Caco-2 (cell line): ENCODE results near the gene PHKG2. TPM values are rescaled to one million over a fixed set of nuclear protein-coding genes. Genes with fewer than 3 reads are reported as not detected.
A peak's percentile ranks its signal among the peaks of the same experiment; 100 is the strongest.

Experiments
- BruUV-seq: library from RNA; stranded (reverse); fragments of 400-500 nt; replicated peaks from 2 replicates; lab custom pipeline; 2021; lab: Mats Ljungman, UMichigan
- CTCF ChIA-PET: fragments of 300-600 bp; sonication (Branson Sonifier 250); formaldehyde crosslinking; loops from one replicate; lab custom pipeline; 2022; ENCODE audit warnings: antibody characterized with exemption; lab: Charles Lee
- POLR2A ChIA-PET: fragments of 300-600 bp; sonication (Branson Sonifier 250); formaldehyde crosslinking; loops from one replicate; lab custom pipeline; 2022; ENCODE audit warnings: antibody characterized with exemption; lab: Charles Lee
- DNase-seq, 2 experiments: peaks; one replicate each; pipeline versions ENCODE4 v3.0.0 to v3.0.0-alpha.2; 2020 to 2022
- H3K27me3 ChIP-seq: replicated peaks from 2 replicates; pipeline ENCODE4 v1.6.0; 2011; ENCODE audit warnings: low read length; ENCODE audit not compliant: control insufficient read depth, insufficient read depth
- H3K36me3 ChIP-seq: 2 replicates; pipeline ENCODE4 v1.5.1; 2011; ENCODE audit warnings: low read length; ENCODE audit not compliant: control insufficient read depth, insufficient read depth
- H3K4me1 ChIP-seq: fragments of 250-450 bp; sonication (Bioruptor Pico); 2 replicates; pipeline ENCODE4 v1.5.1; 2020; ENCODE audit warnings: mild to moderate bottlenecking
- H3K4me3 ChIP-seq: 2 replicates; pipeline ENCODE4 v1.5.1; 2011; ENCODE audit warnings: low read depth, mild to moderate bottlenecking, control low read depth, low read length
- H3K9me3 ChIP-seq: fragments of 250-450 bp; sonication (Bioruptor Pico); 2 replicates; pipeline ENCODE4 v1.5.1; 2020; ENCODE audit warnings: mild to moderate bottlenecking, moderate library complexity
- H3K27ac Mint-ChIP-seq: one replicate; pipeline ENCODE4 v1.8.0; 2022; ENCODE audit warnings: mixed read lengths; ENCODE audit not compliant: unreplicated experiment
- H3K27me3 Mint-ChIP-seq: one replicate; pipeline ENCODE4 v1.8.0; 2022; ENCODE audit warnings: mixed read lengths; ENCODE audit not compliant: insufficient read depth, unreplicated experiment
- H3K36me3 Mint-ChIP-seq: one replicate; pipeline ENCODE4 v1.8.0; 2022; ENCODE audit warnings: mild to moderate bottlenecking, mixed read lengths; ENCODE audit not compliant: insufficient read depth, unreplicated experiment
- H3K4me1 Mint-ChIP-seq: one replicate; pipeline ENCODE4 v1.8.0; 2022; ENCODE audit warnings: low read depth, mixed read lengths; ENCODE audit not compliant: unreplicated experiment
- H3K4me3 Mint-ChIP-seq: one replicate; pipeline ENCODE4 v1.8.0; 2022; ENCODE audit warnings: mild to moderate bottlenecking, moderate library complexity, mixed read lengths; ENCODE audit not compliant: unreplicated experiment
- H3K9me3 Mint-ChIP-seq: one replicate; pipeline ENCODE4 v1.8.0; 2022; ENCODE audit warnings: mixed read lengths; ENCODE audit not compliant: unreplicated experiment
- intact Hi-C: fragments of 100-400 bp; cut with micrococcal nuclease; formaldehyde crosslinking; loops from one replicate; pipeline ENCODE4 v1.10.0; 2022; ENCODE audit not compliant: unreplicated experiment
- total RNA-seq: library from RNA; stranded (reverse); gene quantifications from 2 replicates; pipeline ENCODE4 v1.2.3, GENCODE V29; 2022
- TF ChIP-seq, protein P1 (sequence below), 2 experiments: fragments of 200-600 bp in 1 of 2; IDR thresholded peaks; 1 replicate in 1 of 2; 2 replicates in 1 of 2; pipeline versions ENCODE4 v1.5.1 to v1.8.0; 2011 to 2022; ENCODE audit warnings: antibody characterized with exemption in 1 of 2, control low read depth in 1 of 2, inconsistent platforms in 1 of 2, low read depth in 1 of 2, low read length in 1 of 2, mild to moderate bottlenecking in 1 of 2, moderate library complexity in 1 of 2; ENCODE audit not compliant: insufficient read depth in 1 of 2, severe bottlenecking in 1 of 2, unreplicated experiment in 1 of 2

PHKG2 gene
- total RNA-seq, 1 experiment from 2014 or later: 48.6 TPM

- ChIA-PET POLR2A (interaction anchor here (0.6 to 0.8 kb wide), 3 partner anchors 8 to 35 kb away, joined by 3 read pairs; partner anchors contain the start of gene PHKG2), CTCF (interaction anchor here (0.6 to 1.2 kb wide), 3 partner anchors 18 to 161 kb away, joined by 3 to 5 read pairs (median 3); no protein-coding TSS in a partner anchor)
- H3K4me3 ChIP-seq: peak overlapping the region; percentile 12; the same call in 1 of the 2 replicates
- H3K4me1 ChIP-seq: peaks cover 27% of the 10 kb centered on the region
- Mint-ChIP-seq H3K27me3 (no peaks in the 10 kb centered on the region), H3K36me3 (peaks cover 72% of the 10 kb centered on the region), H3K9me3 (no peaks in the 10 kb centered on the region), H3K4me1 (peaks cover 37% of the 10 kb centered on the region), H3K4me3 (peak overlapping the region; percentile 59), H3K27ac (peak overlapping the region; percentile 90)
- peaks cover 8% of the 10 kb centered on the region for H3K36me3 ChIP-seq
- DNase-seq: peak; percentile 92
- no peaks in the 10 kb centered on the region for H3K9me3 ChIP-seq
- no peaks in the 10 kb centered on the region for H3K27me3 ChIP-seq
- TF ChIP-seq, protein P1, sequence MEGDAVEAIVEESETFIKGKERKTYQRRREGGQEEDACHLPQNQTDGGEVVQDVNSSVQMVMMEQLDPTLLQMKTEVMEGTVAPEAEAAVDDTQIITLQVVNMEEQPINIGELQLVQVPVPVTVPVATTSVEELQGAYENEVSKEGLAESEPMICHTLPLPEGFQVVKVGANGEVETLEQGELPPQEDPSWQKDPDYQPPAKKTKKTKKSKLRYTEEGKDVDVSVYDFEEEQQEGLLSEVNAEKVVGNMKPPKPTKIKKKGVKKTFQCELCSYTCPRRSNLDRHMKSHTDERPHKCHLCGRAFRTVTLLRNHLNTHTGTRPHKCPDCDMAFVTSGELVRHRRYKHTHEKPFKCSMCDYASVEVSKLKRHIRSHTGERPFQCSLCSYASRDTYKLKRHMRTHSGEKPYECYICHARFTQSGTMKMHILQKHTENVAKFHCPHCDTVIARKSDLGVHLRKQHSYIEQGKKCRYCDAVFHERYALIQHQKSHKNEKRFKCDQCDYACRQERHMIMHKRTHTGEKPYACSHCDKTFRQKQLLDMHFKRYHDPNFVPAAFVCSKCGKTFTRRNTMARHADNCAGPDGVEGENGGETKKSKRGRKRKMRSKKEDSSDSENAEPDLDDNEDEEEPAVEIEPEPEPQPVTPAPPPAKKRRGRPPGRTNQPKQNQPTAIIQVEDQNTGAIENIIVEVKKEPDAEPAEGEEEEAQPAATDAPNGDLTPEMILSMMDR (IDR thresholded peaks at IDR 0.05; ENCODE audit: insufficient read depth in 1 of 2, low read depth in 1 of 2, low read length in 1 of 2, severe bottlenecking in 1 of 2, unreplicated experiment in 1 of 2): no peak
- intact Hi-C loops: loop anchor here (1.0 to 10.0 kb wide), 4 partner anchors 22 to 86 kb away; partner anchors contain the start of genes CFAP119, FBRS, PRR14 and RNF40
- TSS peak; percentile 68 for BruUV-seq
Measured at GRCh38 chr16:30740364-30741251, 7.6 kb upstream of the PHKG2 start.

DNA sequence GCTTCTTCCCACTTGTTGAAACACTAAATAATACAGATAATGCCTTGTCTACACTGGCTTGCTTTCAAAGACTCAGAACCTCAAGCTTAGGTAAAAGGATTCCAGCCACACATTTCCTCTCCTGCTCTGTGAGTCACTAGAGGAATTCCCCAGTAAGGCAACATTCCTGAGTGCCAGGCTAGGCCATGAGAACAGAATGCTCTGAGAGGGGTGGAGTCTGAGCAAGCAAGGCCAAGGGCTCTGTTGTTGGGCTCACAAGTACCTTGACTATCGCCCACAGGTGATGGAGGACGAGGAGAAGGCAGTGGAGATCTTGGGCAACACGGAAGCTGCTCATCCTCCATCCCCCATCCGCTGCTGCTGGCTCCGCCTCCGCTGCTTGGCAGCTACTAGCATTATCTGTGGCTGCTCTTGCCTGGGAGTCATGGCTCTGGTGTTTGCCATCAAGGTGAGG, 6.7 kb upstream of the PHKG2 start:
- TF ChIP-seq, protein P1 (IDR thresholded peaks at IDR 0.05; ENCODE audit: insufficient read depth in 1 of 2, low read depth in 1 of 2, low read length in 1 of 2, severe bottlenecking in 1 of 2, unreplicated experiment in 1 of 2): no peak
- Mint-ChIP-seq H3K4me1 (peaks cover 38% of the 10 kb centered on the region), H3K36me3 (peaks cover 63% of the 10 kb centered on the region), H3K4me3 (peak overlapping the region; percentile 59), H3K27me3 (no peaks in the 10 kb centered on the region), H3K27ac (peak overlapping the region; percentile 90), H3K9me3 (no peaks in the 10 kb centered on the region)
- Histone ChIP-seq H3K4me1 (peaks cover 27% of the 10 kb centered on the region), H3K27me3 (no peaks in the 10 kb centered on the region), H3K36me3 (peaks cover 4% of the 10 kb centered on the region), H3K9me3 (no peaks in the 10 kb centered on the region), H3K4me3 (no peak overlapping the region)
- intact Hi-C loops: loop anchor here (2.0 to 10.0 kb wide), 3 partner anchors 43 to 87 kb away; partner anchors contain the start of genes FBRS, PRR14 and SRCAP
- ChIA-PET POLR2A (interaction anchor here (0.6 kb wide), 1 partner anchor 22 kb away, joined by 3 read pairs; no protein-coding TSS in a partner anchor), CTCF (no interaction called here)
- no TSS peak for BruUV-seq
- DNase-seq: peak; percentile 56 to 63

DNA sequence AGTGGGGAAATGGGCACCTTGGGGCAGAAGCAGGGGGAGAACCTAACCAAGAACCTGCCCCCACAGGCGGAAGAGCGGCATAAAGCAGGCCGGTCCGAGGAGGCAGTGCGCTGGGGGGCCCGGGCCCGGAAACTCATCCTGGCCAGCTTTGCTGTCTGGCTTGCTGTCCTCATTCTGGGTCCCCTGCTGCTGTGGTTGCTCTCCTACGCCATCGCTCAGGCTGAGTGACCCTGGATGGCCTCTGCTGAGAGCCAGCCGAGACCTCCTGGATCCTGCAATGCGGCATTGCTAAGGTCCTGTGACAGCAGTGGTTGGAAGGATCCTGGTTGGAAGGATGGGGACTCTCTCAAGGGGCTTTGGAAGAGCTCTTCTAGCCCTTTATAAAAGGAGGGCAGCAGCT, 4.5 kb upstream of the PHKG2 start:
- Histone ChIP-seq H3K9me3 (no peaks in the 10 kb centered on the region), H3K4me3 (no peak overlapping the region), H3K27me3 (no peaks in the 10 kb centered on the region), H3K4me1 (peaks cover 39% of the 10 kb centered on the region), H3K36me3 (peaks cover 3% of the 10 kb centered on the region)
- ChIA-PET POLR2A (no interaction called here), CTCF (no interaction called here)
- peak overlapping the region; percentile 36 for H3K27ac Mint-ChIP-seq
- H3K27me3 Mint-ChIP-seq: no peaks in the 10 kb centered on the region
- no TSS peak for BruUV-seq
- no peak for DNase-seq
- TF ChIP-seq, protein P1 (IDR thresholded peaks at IDR 0.05; ENCODE audit: insufficient read depth in 1 of 2, low read depth in 1 of 2, low read length in 1 of 2, severe bottlenecking in 1 of 2, unreplicated experiment in 1 of 2): no peak
- H3K36me3 Mint-ChIP-seq: peaks cover 57% of the 10 kb centered on the region
- no peaks in the 10 kb centered on the region for H3K9me3 Mint-ChIP-seq
- H3K4me1 Mint-ChIP-seq: peaks cover 50% of the 10 kb centered on the region
- intact Hi-C loops: loop anchor here (10.0 kb wide), 1 partner anchor 89 kb away; the partner anchor contains the start of genes FBRS and PRR14
- no peak overlapping the region for H3K4me3 Mint-ChIP-seq
